Right ventricle myocardium inferior (tissue), 1 donor: ENCODE results near the gene ZNF615. TPM values are rescaled to one million over a fixed set of nuclear protein-coding genes. Genes with fewer than 3 reads are reported as not detected.
A peak's percentile ranks its signal among the peaks of the same experiment; 100 is the strongest.
"Not testable (repeated sequence)": the region's sequence is repeated elsewhere in the genome, so short reads cannot be mapped to it uniquely, and the experiment has no call there.

Source experiments
- ATAC-seq: fragments of 200-7000 bp; cut with Tn5 transposase; one replicate; pipeline ENCODE4 v1.9.1; 2020; ENCODE audit warnings: mild to moderate bottlenecking, moderate library complexity
- DNase-seq: peaks from one replicate; pipeline ENCODE4 v3.0.0; 2021; ENCODE audit errors: missing footprints
- intact Hi-C: fragments of 100-400 bp; cut with DNase I; formaldehyde crosslinking; loops from one replicate; pipeline ENCODE4 v1.11.0; 2022
- long read RNA-seq: library from polyadenylated mRNA; unstranded; transcript quantifications from one replicate; pipeline ENCODE4 v2.0.0, GENCODE V29; 2021
- total RNA-seq: library from RNA; stranded (reverse); fragmentation: NEBNext Ultra II Directional; extraction: Animal tissue kit (Norgen Biotek cat#: 25700); gene quantifications from one replicate; pipeline ENCODE4 v1.2.1, GENCODE V29; 2021
- donor health status: DM: no; HTN: yes; CAD: no; lungs with severe emphysema.

ZNF615 gene
- 11.9 TPM for total RNA-seq
- long read RNA-seq, full-length matches to known transcripts: 6 of 9 reads
- long read RNA-seq, partial matches to known transcripts: 0 of 9 reads
- long read RNA-seq, other reads (novel, unspliced or antisense): 3 of 9 reads

GRCh38 chr19:52007806-52008557, at the start of gene ZNF615:
TSS of gene ZNF615 (minus strand) at chr19:52008211. CDS start at chr19:52003711, 4,500 bp downstream.
- ATAC-seq: peak; percentile 99
- intact Hi-C loops: loop anchor here (1.0 to 2.0 kb wide), 2 partner anchors 21 to 40 kb away; partner anchors contain the start of genes ZNF432 and ZNF614
- peak; percentile 96 for DNase-seq

GRCh38 chr19:52056480-52056879, 48.5 kb upstream of the ZNF615 start:
- ATAC-seq, intact Hi-C loops, DNase-seq: not testable (repeated sequence)

- ATAC-seq, DNase-seq, intact Hi-C loops: not testable (repeated sequence)
Measured at GRCh38 chr19:52051736-52052135, 43.7 kb upstream of the ZNF615 start.

GRCh38 chr19:52048555-52049501, 40.8 kb upstream of the ZNF615 start, which contains the start of gene ZNF432:
TSS of gene ZNF432 (minus strand) at chr19:52048838. CDS start at chr19:52046868, 1,970 bp downstream.
- peak; percentile 97 for DNase-seq
- peak; percentile 98 for ATAC-seq

GRCh38 chr19:52039169-52039568, 31.2 kb upstream of the ZNF615 start:
- no peak for DNase-seq
- intact Hi-C loops: no loop called here
- no peak for ATAC-seq

More at GRCh38 chr19:52048555-52049501, 40.8 kb upstream of the ZNF615 start, which contains the start of gene ZNF432:
- intact Hi-C loops: loop anchor here (1.0 to 2.0 kb wide), 2 partner anchors 41 to 46 kb away; partner anchors contain the start of genes ZNF615 and ZNF841

- DNase-seq (no peak), ATAC-seq (no peak)
- intact Hi-C loops: no loop called here
Measured at GRCh38 chr19:52034051-52034728, 26.2 kb upstream of the ZNF615 start.

- intact Hi-C loops: loop anchor here (2.0 to 10.0 kb wide), 2 partner anchors 20 to 206 kb away; partner anchors contain the start of gene ZNF615
- ATAC-seq (peak; percentile 29), DNase-seq (no peak)
Measured at GRCh38 chr19:52028780-52029123, 20.7 kb upstream of the ZNF615 start.

- intact Hi-C loops: loop anchor here (2.0 to 10.0 kb wide), 2 partner anchors 19 to 207 kb away; partner anchors contain the start of gene ZNF615
- peak; percentile 98 for ATAC-seq
- DNase-seq: peak; percentile 93
Measured at GRCh38 chr19:52028027-52028779, 20.2 kb upstream of the ZNF615 start, which contains the start of gene ZNF614. TSS of gene ZNF614 (minus strand) at chr19:52028379. CDS start at chr19:52025745, 2,634 bp downstream.

GRCh38 chr19:52026255-52026990, 18.4 kb upstream of the ZNF615 start:
- not testable (repeated sequence) for DNase-seq, ATAC-seq
- intact Hi-C loops: loop anchor here (10.0 kb wide), 1 partner anchor 208 kb away; no protein-coding TSS in a partner anchor

- not testable (repeated sequence) for ATAC-seq, DNase-seq
- intact Hi-C loops: loop anchor here (10.0 kb wide), 1 partner anchor 210 kb away; no protein-coding TSS in a partner anchor
Measured at GRCh38 chr19:52024478-52024877, 16.5 kb upstream of the ZNF615 start.

GRCh38 chr19:52022193-52022592, 14.2 kb upstream of the ZNF615 start:
- intact Hi-C loops: loop anchor here (10.0 kb wide), 1 partner anchor 213 kb away; no protein-coding TSS in a partner anchor
- DNase-seq (peak; percentile 75), ATAC-seq (no peak)

GRCh38 chr19:52020506-52020905, 12.5 kb upstream of the ZNF615 start:
- no peak for DNase-seq
- intact Hi-C loops: loop anchor here (10.0 kb wide), 1 partner anchor 214 kb away; no protein-coding TSS in a partner anchor
- ATAC-seq: no peak

GRCh38 chr19:52010674-52011073, 2.7 kb upstream of the ZNF615 start:
- intact Hi-C loops: no loop called here
- ATAC-seq (no peak), DNase-seq (no peak)

- ATAC-seq (peak; percentile 21), DNase-seq (no peak)
- intact Hi-C loops: no loop called here
Measured at GRCh38 chr19:52007451-52007805, 583 bp downstream of the ZNF615 start.

GRCh38 chr19:51994048-51994644, 13.9 kb downstream of the ZNF615 start:
- no peak for ATAC-seq
- intact Hi-C loops: no loop called here
- DNase-seq: no peak

- intact Hi-C loops: no loop called here
- DNase-seq (no peak), ATAC-seq (no peak)
Measured at GRCh38 chr19:51993422-51993821, 14.6 kb downstream of the ZNF615 start.
